SK-N-SH (cell line): ENCODE measurements around the gene PITPNM3. TPM values are rescaled to one million over a fixed set of nuclear protein-coding genes. Genes with fewer than 3 reads are reported as not detected.

Source experiments
- CTCF ChIA-PET: fragments of 300-600, 350-600 bp; formaldehyde crosslinking; extraction: SDS; loops from one replicate; lab custom pipeline; 2021; lab: Yijun Ruan, JAX
- POLR2A ChIA-PET: fragments of 350-600 bp; sonication (Branson Sonifier 250); formaldehyde crosslinking; extraction: SDS; loops from one replicate; lab custom pipeline; 2020; ENCODE audit warnings: antibody characterized with exemption, inconsistent platforms; lab: Yijun Ruan, JAX
- DNase-seq: peaks from one replicate; pipeline ENCODE4 v3.0.0; 2012
- H2AFZ ChIP-seq: fragments of 200-600 bp; sonication (generic); 2 replicates; pipeline ENCODE4 v1.8.1; 2016; ENCODE audit warnings: antibody characterized with exemption, mild to moderate bottlenecking, low read depth
- H3F3A ChIP-seq: fragments of 200-600 bp; sonication (generic); replicated peaks from 2 replicates; pipeline ENCODE3; 2016; ENCODE audit warnings: antibody characterized with exemption, mild to moderate bottlenecking; ENCODE audit not compliant: insufficient read depth
- H3K27ac ChIP-seq, 2 experiments: fragments of 200-500 bp in 1 of 2; fragments of 200-600 bp in 1 of 2; sonication (Bioruptor generic) in 1 of 2; sonication (generic), shearing (Covaris generic) in 1 of 2; 2 replicates each; pipeline versions ENCODE4 v1.5.1 to v1.6.1; 2014 to 2016; ENCODE audit warnings: low read depth in 2 of 2, inconsistent platforms in 1 of 2, low read length in 1 of 2, mild to moderate bottlenecking in 1 of 2, mixed read lengths in 1 of 2
- H3K27me3 ChIP-seq: fragments of 200-600 bp; sonication (generic), shearing (Covaris generic); 2 replicates; pipeline ENCODE4 v1.6.1; 2016; ENCODE audit warnings: mixed run types; ENCODE audit not compliant: insufficient read depth
- H3K36me3 ChIP-seq, 2 experiments: fragments of 200-500 bp in 1 of 2; fragments of 200-600 bp in 1 of 2; sonication (Bioruptor generic) in 1 of 2; sonication (generic) in 1 of 2; replicated peaks in 1 of 2; 2 replicates each; pipeline versions ENCODE3 to v1.5.1; 2014 to 2016; ENCODE audit warnings: low read length in 1 of 2, mild to moderate bottlenecking in 1 of 2; ENCODE audit not compliant: insufficient read depth in 2 of 2, control insufficient read depth in 1 of 2
- H3K4me1 ChIP-seq, 2 experiments: fragments of 200-500 bp in 1 of 2; fragments of 200-600 bp in 1 of 2; sonication (Bioruptor generic) in 1 of 2; sonication (generic), shearing (Covaris generic) in 1 of 2; 2 replicates each; pipeline versions ENCODE4 v1.5.1 to v1.6.1; 2014 to 2016; ENCODE audit warnings: low read depth in 1 of 2, low read length in 1 of 2, mixed run types in 1 of 2; ENCODE audit not compliant: insufficient read depth in 2 of 2, control insufficient read depth in 1 of 2
- H3K4me2 ChIP-seq: fragments of 200-600 bp; sonication (generic), shearing (Covaris generic); 2 replicates; pipeline ENCODE4 v1.6.1; 2017; ENCODE audit warnings: mixed run types
- H3K4me3 ChIP-seq, 2 experiments: fragments of 200-500 bp in 1 of 2; fragments of 200-600 bp in 1 of 2; sonication (Bioruptor generic) in 1 of 2; sonication (generic), shearing (Covaris generic) in 1 of 2; 2 replicates each; pipeline versions ENCODE4 v1.5.1 to v1.8.1; 2014 to 2016; ENCODE audit warnings: low read depth in 2 of 2, inconsistent platforms in 1 of 2, low read length in 1 of 2, mild to moderate bottlenecking in 1 of 2, mixed read lengths in 1 of 2, moderate library complexity in 1 of 2
- H3K79me2 ChIP-seq: fragments of 200-600 bp; sonication (generic); 2 replicates; pipeline ENCODE4 v1.8.1; 2017; ENCODE audit warnings: mild to moderate bottlenecking; ENCODE audit not compliant: insufficient read depth
- H3K9ac ChIP-seq: fragments of 200-600 bp; sonication (generic); 2 replicates; pipeline ENCODE4 v1.6.1; 2017; ENCODE audit warnings: mixed run types
- H3K9me2 ChIP-seq: fragments of 200-600 bp; sonication (generic); 2 replicates; pipeline ENCODE4 v1.6.1; 2017; ENCODE audit warnings: mixed run types
- H3K9me3 ChIP-seq: fragments of 200-600 bp; sonication (generic); 2 replicates; pipeline ENCODE4 v1.6.1; 2017; ENCODE audit warnings: mixed run types, mild to moderate bottlenecking, moderate library complexity
- H4K20me1 ChIP-seq: fragments of 200-600 bp; sonication (generic); 2 replicates; pipeline ENCODE4 v1.6.1; 2017; ENCODE audit warnings: mild to moderate bottlenecking, mixed run types; ENCODE audit not compliant: insufficient read depth
- CTCF ChIP-seq: fragments of 200-600 bp; sonication (generic); IDR thresholded peaks from 2 replicates; pipeline ENCODE4 v1.6.1; 2017; ENCODE audit warnings: antibody characterized with exemption, mild to moderate bottlenecking, moderate library complexity
- FOXJ3 ChIP-seq: sonication (generic); formaldehyde crosslinking; IDR thresholded peaks from 2 replicates; pipeline ENCODE4 v1.5.1; 2020; ENCODE audit warnings: mild to moderate bottlenecking, missing genetic modification reagents
- NFIC ChIP-seq: IDR thresholded peaks from 2 replicates; pipeline ENCODE4 v1.4.0; 2012; ENCODE audit warnings: borderline replicate concordance
- POLR2AphosphoS5 ChIP-seq: IDR thresholded peaks from 2 replicates; pipeline ENCODE4 v1.6.1; 2012; ENCODE audit warnings: low read depth, low read length
- RFX5 ChIP-seq: IDR thresholded peaks from 2 replicates; pipeline ENCODE4 v1.6.1; 2012; ENCODE audit warnings: mild to moderate bottlenecking, improper control_type of control experiment, low read length
- SIN3A ChIP-seq: IDR thresholded peaks from 2 replicates; pipeline ENCODE4 v1.6.1; 2012; ENCODE audit warnings: low read depth, mild to moderate bottlenecking, low read length, moderate library complexity, borderline replicate concordance
- TEAD4 ChIP-seq: IDR thresholded peaks from 2 replicates; pipeline ENCODE4 v1.4.0; 2012; ENCODE audit warnings: mild to moderate bottlenecking, borderline replicate concordance; ENCODE audit not compliant: insufficient read depth
- YY1 ChIP-seq: IDR thresholded peaks from 2 replicates; pipeline ENCODE4 v1.4.0; 2012; ENCODE audit warnings: low read depth, mild to moderate bottlenecking
- WGBS: methylation state at CpG from one replicate; pipeline ENCODE4 v1.1.6; 2017; ENCODE audit warnings: low lambda C conversion rate; 5-methylcytosine and 5-hydroxymethylcytosine counted together
- polyA plus RNA-seq, 3 experiments: library from polyadenylated mRNA; depleted of rRNA; stranded (reverse); fragments of >200 nt; gene quantifications; 2 replicates each; pipeline ENCODE4 v1.2.3, GENCODE V29; 2012
- TF ChIP-seq, protein P1 (sequence below): fragments of 150-350 bp; IDR thresholded peaks from 2 replicates; pipeline ENCODE4 v1.6.1; 2016; ENCODE audit warnings: mild to moderate bottlenecking, low read depth, low read length
- TF ChIP-seq, protein P2 (sequence below): fragments of 150-350 bp; IDR thresholded peaks from 2 replicates; pipeline ENCODE4 v1.6.1; 2017; ENCODE audit warnings: antibody characterized with exemption, low read length, low read depth, borderline replicate concordance
- TF ChIP-seq, protein P3 (sequence below): IDR thresholded peaks from 2 replicates; pipeline ENCODE4 v1.4.0; 2012; ENCODE audit warnings: low read depth
- TF ChIP-seq, protein P4 (sequence below): IDR thresholded peaks from 2 replicates; pipeline ENCODE4; 2012
- TF ChIP-seq, protein P5 (sequence below): IDR thresholded peaks from 2 replicates; pipeline ENCODE4 v1.6.1; 2012; ENCODE audit warnings: mild to moderate bottlenecking, low read depth, low read length, moderate library complexity

PITPNM3 gene
- polyA plus RNA-seq, 1 of the 3 experiments (the other 2 are of a cell fraction) = 0.82 TPM

DNA sequence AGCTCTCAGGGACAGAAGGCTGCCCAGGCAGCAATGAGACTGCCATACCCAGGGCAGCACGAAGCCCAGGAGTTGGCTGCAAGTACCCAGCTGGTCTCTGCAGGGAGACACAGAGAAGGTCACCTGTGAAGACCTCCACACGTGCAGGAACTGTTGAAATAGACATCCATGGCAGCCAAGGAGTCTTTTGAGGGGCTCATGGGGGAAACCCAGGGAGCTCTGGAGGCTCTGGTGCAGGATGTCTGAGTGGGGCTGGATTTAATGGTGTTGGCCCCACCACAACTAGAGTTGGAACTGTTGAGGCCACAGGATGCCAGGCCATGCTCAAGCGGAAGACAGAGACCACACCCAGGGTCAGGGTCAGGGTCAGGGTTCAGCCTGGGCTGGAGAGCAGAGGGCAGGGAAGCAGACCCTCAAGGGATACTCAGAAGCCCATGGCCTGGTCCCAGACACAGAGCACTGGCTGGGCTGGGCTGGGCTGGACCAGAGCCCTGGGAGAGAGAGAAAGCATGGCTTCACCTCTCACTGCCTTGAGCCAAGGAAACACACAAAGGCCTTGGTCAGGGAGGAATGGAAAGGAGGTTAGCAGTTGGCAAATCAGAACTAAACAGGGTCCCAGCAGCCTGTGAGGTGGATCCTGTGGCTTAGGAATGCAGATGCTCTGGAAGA lies 21.4 kb downstream of the PITPNM3 start:
- ChIA-PET CTCF (interaction anchor here (0.6 to 1.3 kb wide), 2 partner anchors 17 to 61 kb away, joined by 3 to 4 read pairs; no protein-coding TSS in a partner anchor), POLR2A (no interaction called here)
- Histone ChIP-seq H3K36me3 (peaks cover 0 to 3% of the 10 kb centered on the region in 2 experiments), H3K27ac (no peak overlapping the region), H3K9me3 (no peaks in the 10 kb centered on the region), H3K4me1 (no peaks in the 10 kb centered on the region), H3K79me2 (no peaks in the 10 kb centered on the region), H3K9ac (no peak overlapping the region), H4K20me1 (no peaks in the 10 kb centered on the region), H3K27me3 (no peaks in the 10 kb centered on the region), H2AFZ (no peak overlapping the region), H3K4me2 (no peak overlapping the region), H3K4me3 (no peak overlapping the region), H3F3A (no peaks in the 10 kb centered on the region), H3K9me2 (no peaks in the 10 kb centered on the region)
- TF ChIP-seq, protein P1, sequence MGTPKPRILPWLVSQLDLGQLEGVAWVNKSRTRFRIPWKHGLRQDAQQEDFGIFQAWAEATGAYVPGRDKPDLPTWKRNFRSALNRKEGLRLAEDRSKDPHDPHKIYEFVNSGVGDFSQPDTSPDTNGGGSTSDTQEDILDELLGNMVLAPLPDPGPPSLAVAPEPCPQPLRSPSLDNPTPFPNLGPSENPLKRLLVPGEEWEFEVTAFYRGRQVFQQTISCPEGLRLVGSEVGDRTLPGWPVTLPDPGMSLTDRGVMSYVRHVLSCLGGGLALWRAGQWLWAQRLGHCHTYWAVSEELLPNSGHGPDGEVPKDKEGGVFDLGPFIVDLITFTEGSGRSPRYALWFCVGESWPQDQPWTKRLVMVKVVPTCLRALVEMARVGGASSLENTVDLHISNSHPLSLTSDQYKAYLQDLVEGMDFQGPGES = no peak
- TF ChIP-seq FOXJ3 (CRISPR knock-in tag) (no peak), RFX5 (no peak), NFIC (no peak), TEAD4 (no peak), YY1 (no peak), CTCF (no peak), SIN3A (no peak)
- TF ChIP-seq, protein P2, sequence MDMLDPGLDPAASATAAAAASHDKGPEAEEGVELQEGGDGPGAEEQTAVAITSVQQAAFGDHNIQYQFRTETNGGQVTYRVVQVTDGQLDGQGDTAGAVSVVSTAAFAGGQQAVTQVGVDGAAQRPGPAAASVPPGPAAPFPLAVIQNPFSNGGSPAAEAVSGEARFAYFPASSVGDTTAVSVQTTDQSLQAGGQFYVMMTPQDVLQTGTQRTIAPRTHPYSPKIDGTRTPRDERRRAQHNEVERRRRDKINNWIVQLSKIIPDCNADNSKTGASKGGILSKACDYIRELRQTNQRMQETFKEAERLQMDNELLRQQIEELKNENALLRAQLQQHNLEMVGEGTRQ = no peak
- TF ChIP-seq, protein P3, sequence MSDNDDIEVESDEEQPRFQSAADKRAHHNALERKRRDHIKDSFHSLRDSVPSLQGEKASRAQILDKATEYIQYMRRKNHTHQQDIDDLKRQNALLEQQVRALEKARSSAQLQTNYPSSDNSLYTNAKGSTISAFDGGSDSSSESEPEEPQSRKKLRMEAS = no peak
- DNase-seq = no peak
- 41% methylated on average over 3 of the region's 3 CpGs for WGBS

GRCh38 chr17:6532441-6532885 lies 23.9 kb downstream of the PITPNM3 start:
- H2AFZ ChIP-seq = no peak overlapping the region
- H3K36me3 ChIP-seq = no peaks in the 10 kb centered on the region
- no peak overlapping the region for H3K9ac ChIP-seq
- no peaks in the 10 kb centered on the region for H3K4me1 ChIP-seq
- ChIA-PET CTCF (interaction anchor here (0.8 kb wide), 1 partner anchor 944 kb away, joined by 3 read pairs; no protein-coding TSS in a partner anchor), POLR2A (no interaction called here)
- no peak overlapping the region for H3K4me3 ChIP-seq
- no peaks in the 10 kb centered on the region for H3K27me3 ChIP-seq
- no peak for DNase-seq
- no peaks in the 10 kb centered on the region for H3K9me3 ChIP-seq
- no peaks in the 10 kb centered on the region for H3K9me2 ChIP-seq
- H4K20me1 ChIP-seq = no peaks in the 10 kb centered on the region
- no peaks in the 10 kb centered on the region for H3F3A ChIP-seq
- no peak overlapping the region for H3K27ac ChIP-seq
- H3K79me2 ChIP-seq = no peaks in the 10 kb centered on the region
- WGBS = 61% methylated on average over 5 of the region's 5 CpGs
- no peak overlapping the region for H3K4me2 ChIP-seq
- no peak for TF ChIP-seq YY1
- TF ChIP-seq, protein P4, sequence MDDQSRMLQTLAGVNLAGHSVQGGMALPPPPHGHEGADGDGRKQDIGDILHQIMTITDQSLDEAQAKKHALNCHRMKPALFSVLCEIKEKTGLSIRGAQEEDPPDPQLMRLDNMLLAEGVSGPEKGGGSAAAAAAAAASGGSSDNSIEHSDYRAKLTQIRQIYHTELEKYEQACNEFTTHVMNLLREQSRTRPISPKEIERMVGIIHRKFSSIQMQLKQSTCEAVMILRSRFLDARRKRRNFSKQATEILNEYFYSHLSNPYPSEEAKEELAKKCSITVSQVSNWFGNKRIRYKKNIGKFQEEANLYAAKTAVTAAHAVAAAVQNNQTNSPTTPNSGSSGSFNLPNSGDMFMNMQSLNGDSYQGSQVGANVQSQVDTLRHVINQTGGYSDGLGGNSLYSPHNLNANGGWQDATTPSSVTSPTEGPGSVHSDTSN = no peak
- TF ChIP-seq, protein P5, sequence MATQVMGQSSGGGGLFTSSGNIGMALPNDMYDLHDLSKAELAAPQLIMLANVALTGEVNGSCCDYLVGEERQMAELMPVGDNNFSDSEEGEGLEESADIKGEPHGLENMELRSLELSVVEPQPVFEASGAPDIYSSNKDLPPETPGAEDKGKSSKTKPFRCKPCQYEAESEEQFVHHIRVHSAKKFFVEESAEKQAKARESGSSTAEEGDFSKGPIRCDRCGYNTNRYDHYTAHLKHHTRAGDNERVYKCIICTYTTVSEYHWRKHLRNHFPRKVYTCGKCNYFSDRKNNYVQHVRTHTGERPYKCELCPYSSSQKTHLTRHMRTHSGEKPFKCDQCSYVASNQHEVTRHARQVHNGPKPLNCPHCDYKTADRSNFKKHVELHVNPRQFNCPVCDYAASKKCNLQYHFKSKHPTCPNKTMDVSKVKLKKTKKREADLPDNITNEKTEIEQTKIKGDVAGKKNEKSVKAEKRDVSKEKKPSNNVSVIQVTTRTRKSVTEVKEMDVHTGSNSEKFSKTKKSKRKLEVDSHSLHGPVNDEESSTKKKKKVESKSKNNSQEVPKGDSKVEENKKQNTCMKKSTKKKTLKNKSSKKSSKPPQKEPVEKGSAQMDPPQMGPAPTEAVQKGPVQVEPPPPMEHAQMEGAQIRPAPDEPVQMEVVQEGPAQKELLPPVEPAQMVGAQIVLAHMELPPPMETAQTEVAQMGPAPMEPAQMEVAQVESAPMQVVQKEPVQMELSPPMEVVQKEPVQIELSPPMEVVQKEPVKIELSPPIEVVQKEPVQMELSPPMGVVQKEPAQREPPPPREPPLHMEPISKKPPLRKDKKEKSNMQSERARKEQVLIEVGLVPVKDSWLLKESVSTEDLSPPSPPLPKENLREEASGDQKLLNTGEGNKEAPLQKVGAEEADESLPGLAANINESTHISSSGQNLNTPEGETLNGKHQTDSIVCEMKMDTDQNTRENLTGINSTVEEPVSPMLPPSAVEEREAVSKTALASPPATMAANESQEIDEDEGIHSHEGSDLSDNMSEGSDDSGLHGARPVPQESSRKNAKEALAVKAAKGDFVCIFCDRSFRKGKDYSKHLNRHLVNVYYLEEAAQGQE = no peak
- TF ChIP-seq CTCF = no peak
- TF ChIP-seq POLR2AphosphoS5 = no peak
